ENCODE data around the gene ZNF688. TPM values are rescaled to one million over a fixed set of nuclear protein-coding genes. Genes with fewer than 3 reads are reported as not detected.

ZNF688 gene
- total and polyA plus RNA-seq, 2 of the 13 experiments (the other 11 are each of a cell fraction or from before 2014, with no cell fraction given): 2.4 to 5.4 TPM

DNA sequence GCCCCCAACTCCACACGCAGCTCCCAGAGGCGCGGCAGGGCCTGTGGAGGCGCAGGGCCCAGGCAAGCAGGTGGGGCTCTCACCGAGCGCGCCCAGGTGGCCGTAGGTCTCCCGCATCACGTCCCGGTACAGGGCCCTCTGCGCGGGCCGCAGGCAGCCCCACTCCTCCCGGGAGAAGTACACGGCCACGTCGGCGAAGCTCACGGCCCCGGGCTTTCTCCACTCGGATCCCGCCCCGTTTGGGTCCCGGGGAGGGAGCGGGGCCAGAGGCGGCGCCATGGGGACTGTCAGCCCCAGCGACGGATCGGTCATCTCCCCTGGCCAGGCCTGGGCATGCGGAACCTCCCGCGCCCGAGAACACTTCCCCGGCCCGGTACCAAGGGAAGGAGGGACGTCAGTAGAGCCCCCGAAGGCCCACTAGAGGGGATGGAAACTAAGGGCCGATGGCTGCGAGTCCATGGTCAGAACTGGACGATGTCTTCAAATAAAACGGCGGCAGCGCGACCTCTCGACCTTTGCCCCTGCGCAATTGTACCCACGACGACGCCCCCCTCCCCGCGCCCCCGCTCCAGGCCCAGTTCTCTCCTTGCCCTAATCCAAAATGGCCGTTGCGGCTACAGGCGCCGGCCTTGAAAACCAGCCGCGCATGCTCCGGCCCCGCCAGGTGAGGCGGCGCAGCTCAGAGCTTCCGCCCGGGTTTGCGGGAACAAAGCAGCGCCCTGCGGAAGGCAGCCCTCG lies 37.0 kb downstream of the ZNF688 start, which contains the start of gene ZNF747 (continued):
- TF ChIP-seq ZNF569 (CRISPR knock-in tag; IDR thresholded peaks at IDR 0.05; ENCODE audit: borderline replicate concordance) (0 out of 2 replicates have a peak, but pooled peaks have one; percentile 30), ZNF564 (CRISPR knock-in tag; IDR thresholded peaks at IDR 0.05) (peak; percentile 94), XBP1 (CRISPR knock-in tag; IDR thresholded peaks at IDR 0.05) (no peak), NFIC (IDR thresholded peaks at IDR 0.05; ENCODE audit: low read length) (no peak), ELF3 (CRISPR knock-in tag; IDR thresholded peaks at IDR 0.05) (peak; percentile 89), ZNF703 (CRISPR knock-in tag; IDR thresholded peaks at IDR 0.05; ENCODE audit: borderline replicate concordance) (0 out of 2 replicates have a peak, but pooled peaks have one; percentile 76), MAFK (conservative IDR thresholded peaks at IDR 0.05 in 1 of 2, IDR thresholded peaks at IDR 0.05 in 1 of 2; ENCODE audit: low read length in 2 of 2) (no peak), ZNF264 (CRISPR knock-in tag; IDR thresholded peaks at IDR 0.05) (no peak; the same call in 1 of the 2 replicates), ZSCAN9 (CRISPR knock-in tag; IDR thresholded peaks at IDR 0.05; ENCODE audit: borderline replicate concordance) (peak; percentile 14; the same call in 1 of the 2 replicates), NAIF1 (CRISPR knock-in tag; IDR thresholded peaks at IDR 0.05; ENCODE audit: borderline replicate concordance) (peak; percentile 78; the same call in 1 of the 2 replicates), ZNF841 (CRISPR knock-in tag; IDR thresholded peaks at IDR 0.05; ENCODE audit: borderline replicate concordance) (0 out of 2 replicates have a peak, but pooled peaks have one; percentile 69), EED (CRISPR knock-in tag; IDR thresholded peaks at IDR 0.05) (peak; percentile 96), PAWR (CRISPR knock-in tag; IDR thresholded peaks at IDR 0.05; ENCODE audit: borderline replicate concordance) (no peak), NR3C1 (CRISPR knock-in tag; IDR thresholded peaks at IDR 0.05) (no peak), ZNF530 (CRISPR knock-in tag; IDR thresholded peaks at IDR 0.05; ENCODE audit: low read depth) (no peak), SNAI1 (CRISPR knock-in tag; IDR thresholded peaks at IDR 0.05; ENCODE audit: borderline replicate concordance) (peak; percentile 91; the same call in 1 of the 2 replicates), GLMP (CRISPR knock-in tag; IDR thresholded peaks at IDR 0.05; ENCODE audit: borderline replicate concordance) (peak; percentile 11; the same call in 1 of the 2 replicates), MXD4 (CRISPR knock-in tag; IDR thresholded peaks at IDR 0.05) (peak; percentile 80; the same call in 1 of the 2 replicates), ZNF354B (CRISPR knock-in tag; IDR thresholded peaks at IDR 0.05) (peak; percentile 86; the same call in 1 of the 2 replicates), ZFP36 (IDR thresholded peaks at IDR 0.05; ENCODE audit: borderline replicate concordance, low read depth, low read length, partially characterized antibody) (no peak), GRHL1 (CRISPR knock-in tag; conservative IDR thresholded peaks at IDR 0.05) (no peak)
- TF ChIP-seq, protein P1, sequence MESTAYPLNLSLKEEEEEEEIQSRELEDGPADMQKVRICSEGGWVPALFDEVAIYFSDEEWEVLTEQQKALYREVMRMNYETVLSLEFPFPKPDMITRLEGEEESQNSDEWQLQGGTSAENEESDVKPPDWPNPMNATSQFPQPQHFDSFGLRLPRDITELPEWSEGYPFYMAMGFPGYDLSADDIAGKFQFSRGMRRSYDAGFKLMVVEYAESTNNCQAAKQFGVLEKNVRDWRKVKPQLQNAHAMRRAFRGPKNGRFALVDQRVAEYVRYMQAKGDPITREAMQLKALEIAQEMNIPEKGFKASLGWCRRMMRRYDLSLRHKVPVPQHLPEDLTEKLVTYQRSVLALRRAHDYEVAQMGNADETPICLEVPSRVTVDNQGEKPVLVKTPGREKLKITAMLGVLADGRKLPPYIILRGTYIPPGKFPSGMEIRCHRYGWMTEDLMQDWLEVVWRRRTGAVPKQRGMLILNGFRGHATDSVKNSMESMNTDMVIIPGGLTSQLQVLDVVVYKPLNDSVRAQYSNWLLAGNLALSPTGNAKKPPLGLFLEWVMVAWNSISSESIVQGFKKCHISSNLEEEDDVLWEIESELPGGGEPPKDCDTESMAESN (CRISPR knock-in tag; conservative IDR thresholded peaks at IDR 0.05): 0 out of 2 replicates have a peak, but pooled peaks have one; percentile 57
- TF ChIP-seq, protein P2, sequence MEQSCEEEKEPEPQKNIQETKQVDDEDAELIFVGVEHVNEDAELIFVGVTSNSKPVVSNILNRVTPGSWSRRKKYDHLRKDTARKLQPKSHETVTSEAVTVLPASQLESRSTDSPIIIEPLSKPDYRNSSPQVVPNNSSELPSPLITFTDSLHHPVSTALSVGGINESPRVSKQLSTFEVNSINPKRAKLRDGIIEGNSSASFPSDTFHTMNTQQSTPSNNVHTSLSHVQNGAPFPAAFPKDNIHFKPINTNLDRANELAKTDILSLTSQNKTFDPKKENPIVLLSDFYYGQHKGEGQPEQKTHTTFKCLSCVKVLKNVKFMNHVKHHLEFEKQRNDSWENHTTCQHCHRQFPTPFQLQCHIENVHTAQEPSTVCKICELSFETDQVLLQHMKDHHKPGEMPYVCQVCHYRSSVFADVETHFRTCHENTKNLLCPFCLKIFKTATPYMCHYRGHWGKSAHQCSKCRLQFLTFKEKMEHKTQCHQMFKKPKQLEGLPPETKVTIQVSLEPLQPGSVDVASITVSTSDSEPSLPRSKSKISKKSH (CRISPR knock-in tag; IDR thresholded peaks at IDR 0.05; ENCODE audit: borderline replicate concordance): peak; percentile 89; the same call in 1 of the 2 replicates

Measured in HepG2 (cell line).